Activated B cell treated with CpG ODN at 0.5 μM for 24 hours (primary cell): ENCODE measurements around the gene TBC1D9B. TPM values are rescaled to one million over a fixed set of nuclear protein-coding genes. Genes with fewer than 3 reads are reported as not detected.

ENCODE experiments used
- ATAC-seq: fragments of 200-7000 bp; cut with Tn5 transposase; one replicate; pipeline ENCODE4 v1.10.0; 2021; ENCODE audit warnings: low read depth, mild to moderate bottlenecking, moderate library complexity
- CTCF ChIA-PET: fragments of 350-600 bp; sonication (Branson Sonifier 250); formaldehyde crosslinking; loops from one replicate; lab custom pipeline; 2021; ENCODE audit warnings: antibody characterized with exemption; lab: Charles Lee
- POLR2A ChIA-PET: fragments of 350-600 bp; sonication (Branson Sonifier 250); formaldehyde crosslinking; loops from one replicate; lab custom pipeline; 2021; ENCODE audit warnings: antibody characterized with exemption; lab: Charles Lee
- DNase-seq: peaks from one replicate; pipeline ENCODE4 v3.0.0; 2022
- H3K27ac Mint-ChIP-seq: one replicate; pipeline ENCODE4 v1.8.0; 2020; ENCODE audit warnings: mixed read lengths
- H3K27me3 Mint-ChIP-seq: one replicate; pipeline ENCODE4 v1.8.0; 2021; ENCODE audit warnings: mixed read lengths
- H3K36me3 Mint-ChIP-seq: one replicate; pipeline ENCODE4 v1.8.0; 2021; ENCODE audit warnings: low read depth, mixed read lengths
- H3K4me1 Mint-ChIP-seq: one replicate; pipeline ENCODE4 v1.8.0; 2021; ENCODE audit warnings: mixed read lengths
- H3K4me3 Mint-ChIP-seq: one replicate; pipeline ENCODE4 v1.8.0; 2020; ENCODE audit warnings: mild to moderate bottlenecking, mixed read lengths
- H3K9me3 Mint-ChIP-seq: one replicate; pipeline ENCODE4 v1.8.0; 2020; ENCODE audit warnings: mixed read lengths
- CTCF ChIP-seq: fragments of 200-600 bp; IDR thresholded peaks from one replicate; pipeline ENCODE4 v1.8.0; 2022; ENCODE audit warnings: antibody characterized with exemption, mild to moderate bottlenecking
- intact Hi-C: fragments of 100-400 bp; cut with micrococcal nuclease; formaldehyde crosslinking; loops from one replicate; pipeline ENCODE4 v1.15.1; 2024
- total RNA-seq: library from RNA; stranded (reverse); gene quantifications from 2 replicates; pipeline ENCODE4 v1.2.3, GENCODE V29; 2022

Gene TBC1D9B
- total RNA-seq, 1 donor from 2014 or later = 117 TPM

DNA sequence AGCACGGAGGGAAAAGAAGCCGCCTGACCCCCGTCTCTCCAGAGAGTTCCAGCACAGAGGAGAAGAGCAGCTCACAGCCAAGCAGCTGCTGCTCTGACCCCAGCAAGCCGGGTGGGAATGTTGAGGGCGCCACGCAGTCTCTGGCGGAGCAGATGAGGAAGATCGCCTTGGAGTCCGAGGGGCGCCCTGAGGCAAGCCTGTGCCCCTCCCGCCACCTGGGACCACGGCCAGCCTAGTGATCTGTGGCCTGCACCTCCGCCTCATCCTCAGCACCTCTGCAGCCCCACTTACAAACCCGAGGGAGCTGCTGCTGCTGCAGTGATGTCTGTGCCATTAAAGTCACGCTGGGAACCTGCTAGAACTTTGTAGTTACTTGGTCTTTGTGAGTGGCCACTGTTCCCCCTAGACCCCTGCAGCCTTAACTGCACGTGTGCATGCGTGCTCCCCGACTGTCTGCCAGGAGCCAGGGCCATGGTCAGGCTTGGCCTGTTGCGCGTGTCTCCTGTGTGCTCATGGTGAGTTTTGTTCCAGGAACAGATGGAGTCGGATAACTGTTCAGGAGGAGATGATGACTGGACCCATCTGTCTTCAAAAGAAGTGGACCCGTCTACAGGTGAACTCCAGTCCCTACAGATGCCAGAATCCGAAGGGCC lies 74.5 kb downstream of the TBC1D9B start:
- no peak for DNase-seq
- intact Hi-C loops = no loop called here
- ChIA-PET CTCF (no interaction called here), POLR2A (interaction anchor here (0.7 to 1.0 kb wide), 2 partner anchors 13 to 19 kb away, joined by 8 to 10 read pairs; no protein-coding TSS in a partner anchor)
- Mint-ChIP-seq H3K9me3 (no peaks in the 10 kb centered on the region), H3K4me3 (no peak overlapping the region), H3K27me3 (no peaks in the 10 kb centered on the region), H3K36me3 (peaks cover 85% of the 10 kb centered on the region), H3K4me1 (peaks cover 19% of the 10 kb centered on the region), H3K27ac (peak overlapping the region; percentile 18)
- ATAC-seq = no peak
- TF ChIP-seq CTCF = no peak

DNA sequence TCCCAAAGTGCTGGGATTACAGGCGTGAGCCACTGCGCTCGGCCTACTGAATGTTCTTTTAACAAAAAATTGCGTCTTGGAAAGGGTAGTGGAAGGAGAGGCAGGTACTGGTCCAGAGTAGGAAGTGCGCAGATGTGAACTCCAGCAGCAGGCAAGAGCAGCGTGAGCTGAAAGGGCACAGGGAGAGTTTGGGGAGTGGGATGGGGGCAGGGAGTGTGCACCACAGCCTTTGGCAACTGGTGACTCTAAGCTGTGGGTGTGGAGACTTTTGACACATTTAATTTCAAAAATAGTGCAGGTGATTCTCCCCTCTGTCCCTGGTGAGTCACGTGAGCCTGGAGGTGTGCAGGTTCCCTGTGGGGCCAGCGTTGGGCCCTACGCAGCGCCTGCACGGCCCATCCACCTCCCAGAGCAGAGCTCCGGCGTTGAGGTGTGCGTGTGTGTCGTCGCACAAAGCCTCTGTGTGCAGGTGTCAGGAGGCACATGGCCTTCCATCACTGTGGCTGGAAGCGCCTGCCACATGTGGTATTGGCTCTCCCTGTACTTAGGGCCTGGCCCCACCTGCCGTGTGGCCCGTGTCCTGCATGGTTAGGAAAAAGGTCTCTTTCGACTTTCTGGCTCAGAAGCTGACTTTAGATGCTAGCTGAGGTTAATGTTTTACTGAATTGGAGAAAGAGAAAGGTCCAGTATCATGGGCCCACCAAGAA lies 75.5 kb downstream of the TBC1D9B start:
- H3K9me3 Mint-ChIP-seq = no peaks in the 10 kb centered on the region
- H3K36me3 Mint-ChIP-seq = peaks cover 84% of the 10 kb centered on the region
- no peaks in the 10 kb centered on the region for H3K27me3 Mint-ChIP-seq
- intact Hi-C loops = no loop called here
- DNase-seq (no peak), ATAC-seq (no peak)
- TF ChIP-seq CTCF = no peak
- peaks cover 28% of the 10 kb centered on the region for H3K4me1 Mint-ChIP-seq
- ChIA-PET CTCF (interaction anchor here (0.8 kb wide), 1 partner anchor 19 kb away, joined by 3 read pairs; no protein-coding TSS in a partner anchor), POLR2A (interaction anchor here (0.6 to 1.0 kb wide), 2 partner anchors 12 to 13 kb away, joined by 8 to 10 read pairs; no protein-coding TSS in a partner anchor)
- H3K4me3 Mint-ChIP-seq = no peak overlapping the region
- no peak overlapping the region for H3K27ac Mint-ChIP-seq

DNA sequence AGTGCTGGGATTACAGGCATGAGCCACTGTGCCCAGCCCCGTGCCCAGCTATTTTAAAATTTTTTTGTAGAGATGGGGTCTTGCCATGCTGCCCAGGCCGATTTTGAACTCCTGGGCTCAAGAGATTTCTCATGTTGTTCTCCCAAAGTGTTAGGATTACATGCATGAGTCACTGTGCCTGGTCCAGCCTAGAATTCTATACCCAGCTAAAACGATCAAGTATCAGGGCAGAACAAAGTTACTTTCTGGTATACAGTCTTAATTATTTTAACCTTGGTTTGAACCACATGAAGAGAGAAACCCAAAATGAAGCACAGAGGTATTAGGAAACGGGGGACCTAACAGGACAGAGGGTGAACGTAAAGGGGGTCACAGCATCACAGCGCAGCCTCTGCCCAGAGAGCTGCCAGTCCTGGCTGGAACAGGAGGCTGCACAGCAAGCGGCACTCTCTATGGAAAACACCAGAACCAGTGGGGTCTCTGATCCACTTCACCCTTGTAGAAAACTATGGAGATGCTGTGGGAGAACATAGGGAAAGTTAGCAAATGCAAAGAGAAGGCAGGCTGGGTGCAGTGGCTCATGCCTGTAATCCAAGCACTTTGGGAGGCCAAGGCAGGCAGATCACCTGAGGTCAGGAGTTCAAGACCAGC lies 76.8 kb downstream of the TBC1D9B start:
- POLR2A ChIA-PET = interaction anchor here (0.6 kb wide), 1 partner anchor 12 kb away, joined by 8 read pairs; no protein-coding TSS in a partner anchor
- no peak overlapping the region for H3K4me3 Mint-ChIP-seq

GRCh38 chr5:179829732-179830435 lies 77.8 kb downstream of the TBC1D9B start:
- H3K36me3 Mint-ChIP-seq = peaks cover 87% of the 10 kb centered on the region
- H3K27me3 Mint-ChIP-seq = no peaks in the 10 kb centered on the region
- intact Hi-C loops = no loop called here
- ATAC-seq = no peak
- DNase-seq = no peak
- H3K9me3 Mint-ChIP-seq = no peaks in the 10 kb centered on the region
- ChIA-PET POLR2A (interaction anchor here (0.6 kb wide), 1 partner anchor 17 kb away, joined by 8 read pairs; no protein-coding TSS in a partner anchor), CTCF (interaction anchor here (1.7 kb wide), 1 partner anchor 28 kb away, joined by 5 read pairs; no protein-coding TSS in a partner anchor)
- H3K27ac Mint-ChIP-seq = peak overlapping the region; percentile 12
- no peak overlapping the region for H3K4me3 Mint-ChIP-seq
- no peak for TF ChIP-seq CTCF
- H3K4me1 Mint-ChIP-seq = peaks cover 22% of the 10 kb centered on the region

More for the DNA sequence above, 76.8 kb downstream of the TBC1D9B start:
- no peak for ATAC-seq
- no peaks in the 10 kb centered on the region for H3K27me3 Mint-ChIP-seq
- peaks cover 83% of the 10 kb centered on the region for H3K36me3 Mint-ChIP-seq
- CTCF ChIA-PET = interaction anchor here (1.7 kb wide), 1 partner anchor 29 kb away, joined by 5 read pairs; no protein-coding TSS in a partner anchor
- no peak for DNase-seq
- H3K27ac Mint-ChIP-seq = no peak overlapping the region
- intact Hi-C loops = no loop called here
- no peaks in the 10 kb centered on the region for H3K9me3 Mint-ChIP-seq
- TF ChIP-seq CTCF = no peak
- peaks cover 21% of the 10 kb centered on the region for H3K4me1 Mint-ChIP-seq
